ENCODE data around the gene NCR2. TPM values are rescaled to one million over a fixed set of nuclear protein-coding genes. Genes with fewer than 3 reads are reported as not detected.

NCR2 gene
- total and polyA plus RNA-seq, 9 of the 15 experiments (the other 6 are each of a cell fraction or from before 2014, with no cell fraction given) = not detected

DNA sequence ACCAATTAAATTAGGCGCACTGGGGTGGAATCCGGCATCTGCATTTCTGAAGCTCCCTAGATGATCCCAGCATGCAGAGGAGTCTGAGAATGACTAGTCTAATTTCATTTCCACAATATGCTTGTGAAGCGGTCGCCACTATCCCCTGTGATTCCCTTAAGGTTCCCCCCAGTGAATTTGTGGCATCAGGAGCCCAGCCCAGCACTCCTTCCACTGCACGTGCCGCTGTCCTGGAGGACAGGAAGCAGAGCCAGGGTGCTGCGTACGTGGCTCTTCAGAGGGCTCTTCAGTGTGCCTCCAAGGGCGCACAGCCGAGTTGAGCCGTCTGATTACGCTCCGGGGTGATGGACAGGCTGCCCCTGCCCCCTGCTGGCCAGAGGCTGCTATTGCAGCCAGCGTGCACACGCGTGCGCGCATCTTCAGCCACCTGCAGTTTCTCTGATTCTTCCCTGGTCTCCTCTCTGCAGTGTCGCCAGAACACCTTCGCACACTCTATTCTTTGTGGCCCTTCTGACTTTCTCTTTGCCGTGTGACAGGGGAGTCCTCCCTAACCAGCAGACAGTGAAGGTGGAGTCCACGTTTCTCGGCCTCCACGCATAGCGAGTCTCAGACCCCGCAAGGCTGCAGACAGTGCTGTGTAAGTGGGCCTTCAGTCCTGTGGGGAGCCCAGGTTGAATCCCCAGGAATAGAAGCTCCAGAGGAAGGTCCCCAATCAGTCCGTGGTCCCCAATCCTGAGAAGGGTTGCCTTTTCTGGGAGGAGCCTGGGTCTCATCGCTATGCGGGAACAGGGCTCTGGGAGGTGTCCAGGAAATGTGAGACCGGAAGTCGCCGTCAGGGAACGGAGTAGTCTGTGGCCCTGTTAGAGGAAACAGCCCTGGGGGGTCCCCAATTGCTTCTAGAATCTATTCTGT is 16.5 kb upstream of the NCR2 start (continued):
- no peak for TF ChIP-seq CHD2 (IDR thresholded peaks at IDR 0.05; ENCODE audit: low read depth, low read length)
- no peak; the same call in 1 of the 2 replicates for TF ChIP-seq ERF (CRISPR knock-in tag; IDR thresholded peaks at IDR 0.05)

- WGBS (ENCODE audit: insufficient coverage, low coverage, missing lambda C conversion rate) = 42% methylated on average over 4 of the region's 4 CpGs
- in situ Hi-C loops (cut with MboI) = no loop called here
These were observed 14.2 kb upstream of the NCR2 start for GRCh38 chr6:41321183-41321582.

More at GRCh38 chr6:41321183-41321582, 14.2 kb upstream of the NCR2 start:
- ATAC-seq (no peak), DNase-seq (ENCODE audit: extremely low read depth in 1 of 4, low spot score in 3 of 4) (no peak), FAIRE-seq (no peak)
- Histone ChIP-seq H3K9me1 (ENCODE audit: control insufficient read depth, insufficient read depth, low read length) (no peaks in the 10 kb centered on the region), H3K27me3 (ENCODE audit: control insufficient read depth in 2 of 2, insufficient read depth in 2 of 2, low read length in 2 of 2) (no peaks in the 10 kb centered on the region), H3K4me2 (ENCODE audit: insufficient read depth, low read length) (no peak overlapping the region), H3K27ac (ENCODE audit: extremely low read depth, low read depth, low read length) (no peak overlapping the region), H3K9me3 (replicated peaks; ENCODE audit: control insufficient read depth, insufficient read depth, low read depth, low read length) (no peaks in the 10 kb centered on the region), H3K9ac (ENCODE audit: insufficient read depth in 1 of 2, low read depth in 2 of 2, low read length in 2 of 2) (no peak overlapping the region), H3K4me3 (no peak overlapping the region), H3K36me3 (ENCODE audit: control insufficient read depth, insufficient read depth, low read length) (no peaks in the 10 kb centered on the region), H2AFZ (ENCODE audit: low read depth, low read length) (peak overlapping the region; percentile 50), H3K4me1 (replicated peaks in 1 of 2; ENCODE audit: control insufficient read depth in 2 of 2, insufficient read depth in 2 of 2, low read length in 2 of 2) (peaks cover 8 to 29% of the 10 kb centered on the region in 2 experiments; a peak in 4 of 5 replicates), H4K20me1 (replicated peaks; ENCODE audit: control insufficient read depth, insufficient read depth, low read length) (no peaks in the 10 kb centered on the region), H3K79me2 (ENCODE audit: control insufficient read depth, insufficient read depth, low read length) (no peaks in the 10 kb centered on the region)
- no TSS peak for BruUV-seq (replicated peaks)
- ChIA-PET CTCF (ENCODE audit: low intra/inter-chr PET ratio) (no interaction called here), POLR2A (interaction anchor here (0.5 to 2.9 kb wide), 5 partner anchors 11 to 399 kb away, joined by 3 to 16 read pairs (median 3); no protein-coding TSS in a partner anchor)
- TF ChIP-seq CEBPG (CRISPR knock-in tag; IDR thresholded peaks at IDR 0.05) = no peak
- no peak for TF ChIP-seq CEBPG (tag; conservative IDR thresholded peaks at IDR 0.05 in 1 of 2, IDR thresholded peaks at IDR 0.05 in 1 of 2)
- TF ChIP-seq, protein P1, sequence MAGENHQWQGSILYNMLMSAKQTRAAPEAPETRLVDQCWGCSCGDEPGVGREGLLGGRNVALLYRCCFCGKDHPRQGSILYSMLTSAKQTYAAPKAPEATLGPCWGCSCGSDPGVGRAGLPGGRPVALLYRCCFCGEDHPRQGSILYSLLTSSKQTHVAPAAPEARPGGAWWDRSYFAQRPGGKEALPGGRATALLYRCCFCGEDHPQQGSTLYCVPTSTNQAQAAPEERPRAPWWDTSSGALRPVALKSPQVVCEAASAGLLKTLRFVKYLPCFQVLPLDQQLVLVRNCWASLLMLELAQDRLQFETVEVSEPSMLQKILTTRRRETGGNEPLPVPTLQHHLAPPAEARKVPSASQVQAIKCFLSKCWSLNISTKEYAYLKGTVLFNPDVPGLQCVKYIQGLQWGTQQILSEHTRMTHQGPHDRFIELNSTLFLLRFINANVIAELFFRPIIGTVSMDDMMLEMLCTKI (IDR thresholded peaks at IDR 0.05; ENCODE audit: partially characterized antibody) = no peak
- TF ChIP-seq, protein P2, sequence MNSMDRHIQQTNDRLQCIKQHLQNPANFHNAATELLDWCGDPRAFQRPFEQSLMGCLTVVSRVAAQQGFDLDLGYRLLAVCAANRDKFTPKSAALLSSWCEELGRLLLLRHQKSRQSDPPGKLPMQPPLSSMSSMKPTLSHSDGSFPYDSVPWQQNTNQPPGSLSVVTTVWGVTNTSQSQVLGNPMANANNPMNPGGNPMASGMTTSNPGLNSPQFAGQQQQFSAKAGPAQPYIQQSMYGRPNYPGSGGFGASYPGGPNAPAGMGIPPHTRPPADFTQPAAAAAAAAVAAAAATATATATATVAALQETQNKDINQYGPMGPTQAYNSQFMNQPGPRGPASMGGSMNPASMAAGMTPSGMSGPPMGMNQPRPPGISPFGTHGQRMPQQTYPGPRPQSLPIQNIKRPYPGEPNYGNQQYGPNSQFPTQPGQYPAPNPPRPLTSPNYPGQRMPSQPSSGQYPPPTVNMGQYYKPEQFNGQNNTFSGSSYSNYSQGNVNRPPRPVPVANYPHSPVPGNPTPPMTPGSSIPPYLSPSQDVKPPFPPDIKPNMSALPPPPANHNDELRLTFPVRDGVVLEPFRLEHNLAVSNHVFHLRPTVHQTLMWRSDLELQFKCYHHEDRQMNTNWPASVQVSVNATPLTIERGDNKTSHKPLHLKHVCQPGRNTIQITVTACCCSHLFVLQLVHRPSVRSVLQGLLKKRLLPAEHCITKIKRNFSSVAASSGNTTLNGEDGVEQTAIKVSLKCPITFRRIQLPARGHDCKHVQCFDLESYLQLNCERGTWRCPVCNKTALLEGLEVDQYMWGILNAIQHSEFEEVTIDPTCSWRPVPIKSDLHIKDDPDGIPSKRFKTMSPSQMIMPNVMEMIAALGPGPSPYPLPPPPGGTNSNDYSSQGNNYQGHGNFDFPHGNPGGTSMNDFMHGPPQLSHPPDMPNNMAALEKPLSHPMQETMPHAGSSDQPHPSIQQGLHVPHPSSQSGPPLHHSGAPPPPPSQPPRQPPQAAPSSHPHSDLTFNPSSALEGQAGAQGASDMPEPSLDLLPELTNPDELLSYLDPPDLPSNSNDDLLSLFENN (IDR thresholded peaks at IDR 0.05; ENCODE audit: low read depth in 2 of 2, low read length in 2 of 2) = no peak
- no peak for TF ChIP-seq ZNF146 (CRISPR knock-in tag; IDR thresholded peaks at IDR 0.05; ENCODE audit: unreplicated experiment)
- TF ChIP-seq CBX2 (IDR thresholded peaks at IDR 0.05; ENCODE audit: insufficient read depth, low read length, poor library complexity, severe bottlenecking) = peak; percentile 1
- no peak for TF ChIP-seq KLF13 (tag; IDR thresholded peaks at IDR 0.05; ENCODE audit: borderline replicate concordance, low read depth)
- intact Hi-C loops (cut with micrococcal nuclease) = no loop called here
